PC-3 (cell line): ENCODE data around the gene ACO2. TPM values are rescaled to one million over a fixed set of nuclear protein-coding genes. Genes with fewer than 3 reads are reported as not detected.

Experiments
- ATAC-seq: fragments of 200-7000 bp; cut with Tn5 transposase; 2 replicates; pipeline ENCODE4 v1.9.1; 2020; ENCODE audit warnings: mild to moderate bottlenecking, moderate library complexity
- BruUV-seq: library from RNA; stranded (reverse); fragments of 400-500 nt; replicated peaks from 2 replicates; lab custom pipeline; 2021; lab: Mats Ljungman, UMichigan
- CTCF ChIA-PET: fragments of 300-600 bp; sonication (Branson Sonifier 250); formaldehyde crosslinking; loops from one replicate; lab custom pipeline; 2022; ENCODE audit warnings: antibody characterized with exemption; lab: Charles Lee
- POLR2A ChIA-PET: fragments of 300-600 bp; sonication (Branson Sonifier 250); formaldehyde crosslinking; loops from one replicate; lab custom pipeline; 2022; ENCODE audit warnings: antibody characterized with exemption; ENCODE audit not compliant: unreplicated experiment; lab: Charles Lee
- DNase-seq: peaks from one replicate; pipeline ENCODE4 v3.0.0-alpha.2; 2015
- H2AFZ ChIP-seq: fragments of 300-600 bp; sonication (generic); 2 replicates; pipeline ENCODE4 v1.6.0; 2016; ENCODE audit warnings: antibody characterized with exemption, low read length
- H3F3A ChIP-seq: fragments of 300-600 bp; sonication (generic); one replicate; pipeline ENCODE4 v1.6.0; 2017; ENCODE audit warnings: antibody characterized with exemption, low read length, control low read depth, mild to moderate bottlenecking; ENCODE audit not compliant: unreplicated experiment
- H3K27ac ChIP-seq: fragments of 300-600 bp; sonication (generic); 2 replicates; pipeline ENCODE4 v1.5.1; 2016; ENCODE audit warnings: mild to moderate bottlenecking, low read length
- H3K27me3 ChIP-seq: fragments of 300-600 bp; sonication (generic); 2 replicates; pipeline ENCODE4 v1.6.1; 2016; ENCODE audit warnings: low read length, mixed read lengths
- H3K36me3 ChIP-seq: fragments of 300-600 bp; sonication (generic); 2 replicates; pipeline ENCODE4 v1.6.1; 2016; ENCODE audit warnings: low read depth, mixed run types, low read length, mixed read lengths
- H3K4me1 ChIP-seq: fragments of 300-600 bp; sonication (generic); 2 replicates; pipeline ENCODE4 v1.5.1; 2016; ENCODE audit warnings: low read length; ENCODE audit not compliant: insufficient read depth
- H3K4me2 ChIP-seq: fragments of 300-600 bp; sonication (generic); 2 replicates; pipeline ENCODE4 v1.6.0; 2016; ENCODE audit warnings: low read length
- H3K4me3 ChIP-seq: fragments of 300-600 bp; sonication (generic); 2 replicates; pipeline ENCODE4 v1.5.1; 2016; ENCODE audit warnings: mild to moderate bottlenecking, low read length, mixed read lengths
- H3K79me2 ChIP-seq: fragments of 300-600 bp; sonication (generic); 2 replicates; pipeline ENCODE4 v1.6.1; 2017; ENCODE audit warnings: low read length, mixed read lengths
- H3K9ac ChIP-seq: fragments of 300-600 bp; sonication (generic); 2 replicates; pipeline ENCODE4 v1.6.0; 2016; ENCODE audit warnings: mild to moderate bottlenecking, low read length
- H3K9me2 ChIP-seq: fragments of 300-600 bp; sonication (generic); replicated peaks from 2 replicates; pipeline ENCODE4 v1.6.1; 2016; ENCODE audit warnings: mixed run types, low read length, mixed read lengths
- H3K9me3 ChIP-seq: fragments of 300-600 bp; sonication (generic); 2 replicates; pipeline ENCODE4 v1.6.1; 2016; ENCODE audit warnings: low read length, mixed read lengths
- H4K20me1 ChIP-seq: fragments of 300-600 bp; sonication (generic); 2 replicates; pipeline ENCODE4 v1.6.1; 2016; ENCODE audit warnings: low read length, mixed read lengths
- CTCF ChIP-seq: fragments of 300-600 bp; sonication (generic); conservative IDR thresholded peaks from 2 replicates; pipeline ENCODE4 v1.5.1; 2017; ENCODE audit warnings: antibody characterized with exemption, low read depth, mild to moderate bottlenecking, low read length
- EZH2 ChIP-seq: fragments of 300-600 bp; sonication (generic); IDR thresholded peaks from one replicate; pipeline ENCODE4 v1.6.1; 2017; ENCODE audit warnings: antibody characterized with exemption, mild to moderate bottlenecking, low read length; ENCODE audit not compliant: unreplicated experiment
- EZH2phosphoT487 ChIP-seq: fragments of 300-600 bp; sonication (generic); IDR thresholded peaks from 2 replicates; pipeline ENCODE4 v1.6.1; 2018; ENCODE audit warnings: mild to moderate bottlenecking, antibody characterized with exemption, low read length, borderline replicate concordance
- intact Hi-C: fragments of 100-400 bp; cut with micrococcal nuclease; formaldehyde crosslinking; loops from 2 replicates; pipeline ENCODE4 v1.9.0; 2023
- total RNA-seq: library from RNA; depleted of rRNA; stranded (reverse); fragments of >200 nt; gene quantifications from 2 replicates; pipeline ENCODE4 v1.2.3, GENCODE V29; 2014

ACO2 gene
- total RNA-seq, 1 experiment from 2014 or later = 130 TPM

DNA sequence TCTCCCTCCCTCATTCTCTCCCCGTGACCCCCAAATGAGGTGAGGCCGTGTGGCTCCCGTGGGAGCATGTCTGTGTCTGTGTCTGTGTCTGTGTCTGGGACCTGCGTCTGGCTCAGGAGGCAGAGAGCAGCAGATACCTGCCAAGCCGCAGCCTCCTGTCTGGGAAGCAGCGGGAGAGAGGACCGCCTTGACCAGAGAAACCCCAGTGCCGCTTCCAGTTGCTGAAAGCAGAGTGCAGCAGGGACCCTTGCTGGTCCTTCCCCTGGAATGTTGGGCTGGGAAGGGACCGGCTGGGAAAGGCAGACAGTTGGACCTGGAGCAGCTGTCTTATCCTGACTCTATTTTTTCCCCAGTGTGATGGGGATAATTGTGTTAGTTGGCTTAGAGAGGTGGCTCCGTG lies 92.4 kb downstream of the ACO2 start:
- CTCF ChIA-PET = no interaction called here

GRCh38 chr22:41561788-41562187 lies 92.9 kb downstream of the ACO2 start:
- no TSS peak for BruUV-seq
- no peaks in the 10 kb centered on the region for H3K9me3 ChIP-seq
- H3K9me2 ChIP-seq = no peaks in the 10 kb centered on the region
- H3K79me2 ChIP-seq = no peaks in the 10 kb centered on the region
- no peak overlapping the region for H2AFZ ChIP-seq
- H3K27me3 ChIP-seq = no peaks in the 10 kb centered on the region
- TF ChIP-seq CTCF (no peak), EZH2phosphoT487 (no peak), EZH2 (no peak)
- intact Hi-C loops = no loop called here
- H3F3A ChIP-seq = no peaks in the 10 kb centered on the region
- no peaks in the 10 kb centered on the region for H4K20me1 ChIP-seq
- CTCF ChIA-PET = no interaction called here
- H3K36me3 ChIP-seq = no peaks in the 10 kb centered on the region
- no peak overlapping the region for H3K9ac ChIP-seq
- POLR2A ChIA-PET = no interaction called here
- H3K27ac ChIP-seq = no peak overlapping the region
- H3K4me1 ChIP-seq = peaks cover 26% of the 10 kb centered on the region
- H3K4me2 ChIP-seq = no peak overlapping the region
- DNase-seq (no peak), ATAC-seq (no peak)
- H3K4me3 ChIP-seq = no peak overlapping the region

More for the DNA sequence above, 92.4 kb downstream of the ACO2 start:
- ATAC-seq = no peak
- peaks cover 26% of the 10 kb centered on the region for H3K4me1 ChIP-seq
- POLR2A ChIA-PET = no interaction called here
- no peaks in the 10 kb centered on the region for H3K27me3 ChIP-seq
- H3F3A ChIP-seq = no peaks in the 10 kb centered on the region
- H3K79me2 ChIP-seq = no peaks in the 10 kb centered on the region
- no peak overlapping the region for H2AFZ ChIP-seq
- no peak overlapping the region for H3K9ac ChIP-seq
- H4K20me1 ChIP-seq = no peaks in the 10 kb centered on the region
- no peak overlapping the region for H3K4me3 ChIP-seq
- H3K36me3 ChIP-seq = no peaks in the 10 kb centered on the region
- DNase-seq = no peak
- H3K27ac ChIP-seq = no peak overlapping the region
- BruUV-seq = no TSS peak
- H3K9me2 ChIP-seq = no peaks in the 10 kb centered on the region
- intact Hi-C loops = no loop called here
- H3K9me3 ChIP-seq = no peaks in the 10 kb centered on the region
- TF ChIP-seq EZH2phosphoT487 (no peak), EZH2 (no peak), CTCF (no peak)
- no peak overlapping the region for H3K4me2 ChIP-seq

DNA sequence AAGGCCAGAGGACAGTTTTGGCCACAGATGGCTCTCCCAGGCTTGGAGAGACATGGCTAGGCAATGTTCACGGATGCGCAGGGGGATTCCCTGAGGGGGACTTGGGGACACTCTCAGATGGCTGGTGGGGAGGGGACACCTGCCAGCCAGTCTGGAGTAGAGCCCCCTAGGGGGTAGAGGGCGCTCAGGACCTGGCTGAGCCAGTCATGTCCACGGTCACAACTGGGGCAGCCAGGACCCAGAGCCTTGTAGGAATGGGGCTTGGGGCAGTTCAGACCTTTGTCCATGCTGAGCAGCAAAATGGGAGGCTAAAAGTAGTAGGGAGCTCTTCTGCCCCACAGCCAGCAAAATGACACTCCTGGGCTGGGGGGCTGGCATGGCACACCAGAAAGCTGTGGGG lies 93.5 kb downstream of the ACO2 start:
- BruUV-seq = no TSS peak
- Histone ChIP-seq H3K9me2 (no peaks in the 10 kb centered on the region), H3K9me3 (no peaks in the 10 kb centered on the region), H3K4me3 (no peak overlapping the region), H3K4me2 (no peak overlapping the region), H2AFZ (no peak overlapping the region), H3K4me1 (peaks cover 26% of the 10 kb centered on the region), H3K27me3 (no peaks in the 10 kb centered on the region), H3K36me3 (no peaks in the 10 kb centered on the region), H3K9ac (no peak overlapping the region), H4K20me1 (no peaks in the 10 kb centered on the region), H3K79me2 (no peaks in the 10 kb centered on the region), H3F3A (no peaks in the 10 kb centered on the region), H3K27ac (no peak overlapping the region)
- intact Hi-C loops = no loop called here
- TF ChIP-seq EZH2 (no peak), EZH2phosphoT487 (no peak), CTCF (no peak)
- POLR2A ChIA-PET = no interaction called here
- CTCF ChIA-PET = no interaction called here
- DNase-seq (no peak), ATAC-seq (no peak)
